TTC549 (cell line): ENCODE measurements around the gene WARS2.
A peak's percentile ranks its signal among the peaks of the same experiment; 100 is the strongest.
"Not testable (repeated sequence)": the region's sequence is repeated elsewhere in the genome, so short reads cannot be mapped to it uniquely, and the experiment has no call there.

Experiments
- FAIRE-seq: peaks from 2 replicates; lab custom pipeline; 2012; peaks lifted over from hg19 to GRCh38; lab: Jason Lieb, UNC

The WARS2 gene

GRCh38 chr1:119140177-119141019 lies at the start of gene WARS2:
WARS2 (minus strand) TSS chr1:119140653; CDS start chr1:119140644, 9 bp downstream.
- peak; percentile 46 for FAIRE-seq

GRCh38 chr1:119188926-119189325 lies 48.5 kb upstream of the WARS2 start:
- no peak for FAIRE-seq

DNA sequence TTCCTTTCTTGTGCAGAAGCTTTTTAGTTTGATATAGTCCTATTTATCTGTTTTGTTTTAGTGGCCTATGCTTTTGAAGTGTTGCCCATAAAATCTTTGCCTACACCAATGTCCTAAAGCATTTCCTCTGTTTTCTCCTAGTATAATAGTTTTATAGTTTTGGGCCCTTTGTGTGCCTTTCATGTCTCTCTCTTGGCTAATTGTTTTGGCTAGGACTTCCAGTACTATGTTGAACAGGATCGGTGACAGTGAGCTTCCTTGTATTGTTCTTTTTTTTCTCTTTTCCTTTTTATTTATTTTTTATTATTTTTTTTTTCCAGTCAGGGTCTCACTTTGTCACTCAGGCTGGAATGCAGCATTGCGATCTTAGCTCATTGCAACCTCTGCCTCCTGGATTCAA lies 47.0 kb upstream of the WARS2 start:
- FAIRE-seq, result no peak

GRCh38 chr1:119186471-119186870 lies 46.0 kb upstream of the WARS2 start:
- FAIRE-seq, result no peak

- no peak for FAIRE-seq
Measured at GRCh38 chr1:119184972-119185371, 44.5 kb upstream of the WARS2 start.

GRCh38 chr1:119181218-119181617 lies 40.8 kb upstream of the WARS2 start:
- no peak for FAIRE-seq

DNA sequence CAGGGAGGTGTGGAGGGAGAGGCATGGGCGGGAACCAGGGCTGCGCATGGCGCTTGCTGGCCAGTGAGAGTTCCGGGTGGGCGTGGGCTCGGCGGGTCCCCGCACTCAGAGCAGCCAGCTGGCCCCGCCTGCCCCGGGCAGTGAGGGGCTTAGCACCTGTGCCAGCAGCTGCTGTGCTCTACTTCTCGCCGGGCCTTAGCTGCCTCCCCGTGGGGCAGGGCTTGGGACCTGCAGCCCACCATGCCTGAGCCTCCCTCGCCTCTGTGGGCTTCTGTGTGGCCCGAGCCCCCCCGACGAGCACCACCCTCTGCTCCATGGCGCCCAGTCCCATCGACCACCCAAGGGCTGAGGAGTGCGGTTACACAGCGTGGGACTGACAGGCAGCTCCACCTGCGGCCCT lies 38.6 kb upstream of the WARS2 start:
- FAIRE-seq, result no peak

GRCh38 chr1:119172927-119173326 lies 32.5 kb upstream of the WARS2 start:
- not testable (repeated sequence) for FAIRE-seq

DNA sequence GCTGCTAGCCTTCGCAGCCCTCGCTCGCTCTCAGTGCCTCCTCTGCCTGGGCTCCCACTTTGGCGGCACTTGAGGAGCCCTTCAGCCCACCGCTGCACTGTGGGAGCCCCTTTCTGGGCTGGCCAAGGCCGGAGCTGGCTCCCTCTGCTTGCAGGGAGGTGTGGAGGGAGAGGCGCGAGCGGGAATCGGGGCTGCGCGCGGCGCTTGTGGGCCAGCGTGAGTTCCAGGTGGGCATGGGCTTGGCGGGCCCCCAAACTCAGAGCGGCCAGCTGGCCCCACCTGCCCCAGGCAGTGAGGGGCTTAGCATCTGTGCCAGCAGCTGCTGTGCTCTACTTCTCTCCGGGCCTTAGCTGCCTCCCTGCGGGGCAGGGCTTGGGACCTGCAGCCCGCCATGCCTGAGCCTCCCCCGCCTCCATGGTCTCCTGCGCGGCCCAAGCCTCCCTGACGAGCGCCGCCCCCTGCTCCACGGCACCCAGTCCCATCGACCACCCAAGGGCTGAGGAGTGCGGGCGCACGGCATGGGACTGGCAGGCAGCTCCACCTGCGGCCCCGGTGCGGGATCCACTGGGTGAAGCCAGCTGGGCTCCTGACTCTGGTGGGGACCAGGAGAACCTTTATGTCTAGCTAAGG lies 31.0 kb upstream of the WARS2 start:
- FAIRE-seq, result not testable (repeated sequence)

DNA sequence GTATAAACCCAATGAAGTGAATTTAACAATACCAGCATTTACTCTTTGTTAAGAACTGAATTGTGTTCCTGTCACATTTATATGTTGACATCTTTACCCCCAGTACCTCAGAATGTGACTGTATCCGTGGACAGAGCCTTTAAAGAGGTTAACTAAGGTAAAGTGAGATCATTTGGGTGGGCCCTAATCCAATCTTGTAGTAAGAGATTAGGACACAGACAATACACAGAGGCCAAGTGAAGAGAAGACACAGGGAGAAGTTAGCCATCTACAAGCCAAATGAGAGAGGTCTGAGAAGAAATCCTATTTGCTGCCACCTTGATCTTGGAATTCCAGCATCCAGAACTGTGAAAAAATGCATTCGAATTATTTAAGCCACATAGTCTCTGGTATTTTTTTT lies 22.9 kb upstream of the WARS2 start:
- no peak for FAIRE-seq

DNA sequence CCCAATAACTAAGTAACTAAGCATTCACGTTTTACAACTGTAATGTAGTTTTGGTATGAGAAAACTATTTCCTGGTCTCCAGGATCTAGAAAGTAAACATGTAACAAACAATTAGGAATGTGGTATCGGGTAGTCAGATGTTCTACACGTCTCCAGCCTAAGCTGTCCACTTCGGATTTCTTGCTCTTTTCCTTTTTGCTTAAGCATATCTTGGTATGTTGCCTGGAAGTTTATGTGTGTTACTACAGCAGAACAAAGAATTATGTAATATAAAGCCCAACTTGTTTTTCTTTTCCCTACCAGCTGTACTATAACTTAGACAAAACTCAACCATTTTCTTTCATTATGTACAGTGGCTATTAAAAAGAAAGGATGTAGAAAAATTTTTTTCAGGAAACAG lies 20.4 kb upstream of the WARS2 start:
- FAIRE-seq, result no peak

- no peak for FAIRE-seq
Measured at GRCh38 chr1:119160409-119160808, 20.0 kb upstream of the WARS2 start.

- FAIRE-seq, result no peak
Measured at GRCh38 chr1:119159966-119160365, 19.5 kb upstream of the WARS2 start.

DNA sequence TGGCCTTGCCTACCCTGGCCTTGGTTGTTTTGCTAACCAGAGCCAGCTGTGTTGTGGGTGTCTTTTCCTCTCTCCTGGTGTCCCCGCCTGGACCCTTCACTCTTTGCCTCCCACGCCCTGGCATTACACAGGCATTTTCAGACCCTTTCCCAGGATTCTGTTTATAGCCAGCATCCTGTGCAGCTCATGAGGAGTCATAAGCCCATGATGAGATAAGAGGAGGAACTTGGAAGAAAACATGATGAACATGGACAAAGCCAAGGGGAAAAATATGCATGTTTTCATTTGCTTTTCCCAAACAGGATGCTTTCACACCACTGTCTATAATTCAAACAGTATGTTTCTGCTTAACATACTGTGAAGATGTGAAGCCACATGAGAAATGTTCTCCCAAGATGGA lies 18.7 kb upstream of the WARS2 start:
- FAIRE-seq, result no peak

DNA sequence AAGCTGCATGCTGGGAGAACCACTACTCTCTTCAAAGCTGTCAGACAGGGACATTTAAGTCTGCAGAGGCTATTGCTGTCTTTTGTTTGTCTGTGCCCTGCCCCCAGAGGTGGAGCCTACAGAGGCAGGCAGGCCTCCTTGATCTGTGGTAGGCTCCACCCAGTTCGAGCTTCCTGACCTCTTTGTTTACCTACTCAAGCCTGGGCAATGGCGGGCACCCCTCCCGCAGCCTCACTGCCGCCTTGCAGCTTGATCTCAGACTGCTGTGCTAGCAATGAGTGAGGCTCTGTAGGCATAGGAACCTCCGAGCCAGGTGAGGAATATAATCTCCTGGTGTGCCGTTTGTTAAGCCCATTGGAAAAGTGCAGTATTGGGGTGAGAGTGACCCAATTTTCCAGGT lies 16.3 kb upstream of the WARS2 start:
- FAIRE-seq, result not testable (repeated sequence)

DNA sequence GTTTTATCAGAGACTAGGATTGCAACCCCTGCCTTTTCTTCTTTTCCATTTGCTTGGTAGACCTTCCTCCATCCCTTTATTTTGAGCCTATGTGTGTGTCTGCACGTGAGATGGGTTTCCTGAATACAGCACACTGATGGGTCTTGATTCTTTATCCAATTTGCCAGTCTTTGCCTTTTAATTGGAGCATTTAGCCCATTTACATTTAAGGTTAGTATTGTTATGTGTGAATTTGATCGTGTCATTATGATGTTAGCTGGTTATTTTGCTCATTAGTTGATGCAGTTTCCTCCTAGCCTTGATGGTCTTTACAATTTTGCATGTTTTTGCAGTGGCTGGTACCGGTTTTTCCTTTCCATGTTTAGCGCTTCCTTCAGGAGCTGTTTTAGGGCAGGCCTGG lies 14.6 kb upstream of the WARS2 start:
- not testable (repeated sequence) for FAIRE-seq

- no peak for FAIRE-seq
Measured at GRCh38 chr1:119150150-119150549, 9.7 kb upstream of the WARS2 start.

- FAIRE-seq, result no peak
Measured at GRCh38 chr1:119147661-119148090, 7.2 kb upstream of the WARS2 start.

DNA sequence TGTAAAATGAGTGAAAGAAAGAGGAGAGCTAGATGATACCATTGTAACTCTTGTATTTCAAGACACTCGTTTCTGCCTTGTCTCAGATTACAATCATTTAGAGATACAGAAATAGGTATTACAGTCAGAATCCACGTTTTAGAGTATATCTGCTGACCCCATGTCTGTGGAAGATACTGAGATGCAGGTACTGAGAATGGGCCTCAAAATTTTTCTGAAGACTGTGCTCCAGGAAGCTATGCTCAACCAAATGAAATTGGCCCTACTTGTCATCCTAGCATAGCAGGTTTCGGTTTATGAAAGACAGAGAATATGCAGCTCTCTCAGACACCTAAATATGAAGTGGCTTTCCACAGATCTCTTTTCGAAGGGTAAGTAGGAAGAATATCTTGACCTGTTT lies 6.0 kb upstream of the WARS2 start:
- FAIRE-seq, result no peak

DNA sequence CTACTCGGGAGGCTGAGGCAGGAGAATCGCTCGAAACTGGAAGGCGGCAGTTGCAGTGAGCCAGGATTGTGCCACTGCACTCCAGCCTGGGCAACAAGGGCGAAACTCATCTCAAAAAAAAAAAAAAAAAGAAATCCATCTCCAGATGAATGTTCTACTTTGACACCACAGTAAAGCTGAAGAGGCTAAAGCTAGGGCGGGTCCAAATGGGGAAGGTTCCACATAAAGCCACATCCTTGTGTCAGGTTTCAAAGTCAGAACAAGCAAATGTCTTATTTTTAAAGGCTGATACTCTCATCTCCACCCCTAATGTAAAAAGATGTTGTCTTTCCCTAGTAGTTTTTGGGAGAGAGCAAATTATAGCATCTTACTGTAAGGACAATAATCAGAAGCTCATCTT lies 4.4 kb upstream of the WARS2 start:
- no peak for FAIRE-seq

DNA sequence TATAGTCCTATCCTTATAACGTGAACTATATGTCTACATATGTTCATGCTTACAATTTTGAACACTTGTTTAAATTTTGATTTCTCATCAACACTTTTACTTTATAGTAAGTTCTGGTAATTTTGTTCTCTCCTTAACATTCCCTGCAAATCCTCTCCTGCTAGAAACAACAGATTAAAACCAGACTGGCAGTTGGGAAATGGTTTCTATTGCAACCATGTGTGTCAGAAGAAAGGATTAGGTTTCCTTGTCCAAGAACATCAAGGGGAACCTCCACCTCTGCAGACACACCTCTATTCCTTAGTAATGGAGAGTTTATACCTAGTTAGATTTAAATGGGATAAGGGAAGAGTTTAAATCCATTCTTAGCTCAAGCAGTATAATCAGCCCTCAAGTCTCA lies 3.3 kb upstream of the WARS2 start:
- FAIRE-seq, result no peak

- FAIRE-seq, result no peak
Measured at GRCh38 chr1:119141660-119142059, 1.2 kb upstream of the WARS2 start.

DNA sequence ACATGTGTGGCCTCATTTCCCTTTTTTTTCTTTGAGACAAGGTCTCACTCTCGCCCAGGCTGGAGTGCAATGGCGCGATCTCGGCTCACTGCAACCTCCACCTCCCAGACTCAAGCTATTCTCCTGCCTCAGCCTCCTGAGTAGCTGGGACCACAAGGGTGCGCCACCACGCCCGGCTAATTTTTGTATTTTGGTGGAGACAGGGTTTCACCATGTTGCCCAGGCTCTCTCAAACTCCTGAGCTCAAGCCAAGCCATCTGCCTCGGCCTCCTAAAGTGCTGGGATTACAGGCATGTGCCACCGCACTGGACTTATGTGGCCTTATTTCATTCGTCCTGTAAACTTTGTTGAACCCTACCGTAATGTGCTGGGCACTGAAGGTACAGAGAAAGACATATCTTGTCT lies 569 bp upstream of the WARS2 start:
- no peak for FAIRE-seq

DNA sequence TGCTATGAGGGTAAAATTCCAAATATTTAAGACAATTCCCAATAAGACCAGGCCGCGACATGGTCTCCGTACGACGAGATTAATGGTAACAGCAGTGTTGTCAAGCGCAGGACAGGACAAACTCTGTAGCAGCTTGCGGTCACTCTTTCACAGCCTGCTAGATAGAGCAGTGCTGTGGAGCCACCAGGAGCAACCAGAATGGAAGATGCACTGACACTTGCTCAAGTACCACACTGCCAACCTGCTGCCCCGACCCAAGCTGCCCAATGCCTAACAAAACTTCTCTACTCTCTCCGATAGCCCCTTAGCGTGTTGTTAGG lies 636 bp downstream of the WARS2 start:
- FAIRE-seq, result no peak
